NCI-H82 treated with DMSO at 0.1 percent for 48 hours (cell line): ENCODE results near the gene OR13C9.
"Not testable (repeated sequence)": the region's sequence is repeated elsewhere in the genome, so short reads cannot be mapped to it uniquely, and the experiment has no call there.

Source experiments
- DNase-seq: peaks from one replicate; lab custom pipeline; 2025; ENCODE audit not compliant: unreplicated experiment; lab: John Stamatoyannopoulos, UW

OR13C9 gene, protein sequence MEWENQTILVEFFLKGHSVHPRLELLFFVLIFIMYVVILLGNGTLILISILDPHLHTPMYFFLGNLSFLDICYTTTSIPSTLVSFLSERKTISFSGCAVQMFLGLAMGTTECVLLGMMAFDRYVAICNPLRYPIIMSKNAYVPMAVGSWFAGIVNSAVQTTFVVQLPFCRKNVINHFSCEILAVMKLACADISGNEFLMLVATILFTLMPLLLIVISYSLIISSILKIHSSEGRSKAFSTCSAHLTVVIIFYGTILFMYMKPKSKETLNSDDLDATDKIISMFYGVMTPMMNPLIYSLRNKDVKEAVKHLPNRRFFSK

GRCh38 chr9:104618104-104618503 lies at the start of gene OR13C9:
Gene OR13C9 (minus strand): TSS chr9:104618204. CDS start chr9:104618204, 0 bp downstream.
- no peak for DNase-seq

DNA sequence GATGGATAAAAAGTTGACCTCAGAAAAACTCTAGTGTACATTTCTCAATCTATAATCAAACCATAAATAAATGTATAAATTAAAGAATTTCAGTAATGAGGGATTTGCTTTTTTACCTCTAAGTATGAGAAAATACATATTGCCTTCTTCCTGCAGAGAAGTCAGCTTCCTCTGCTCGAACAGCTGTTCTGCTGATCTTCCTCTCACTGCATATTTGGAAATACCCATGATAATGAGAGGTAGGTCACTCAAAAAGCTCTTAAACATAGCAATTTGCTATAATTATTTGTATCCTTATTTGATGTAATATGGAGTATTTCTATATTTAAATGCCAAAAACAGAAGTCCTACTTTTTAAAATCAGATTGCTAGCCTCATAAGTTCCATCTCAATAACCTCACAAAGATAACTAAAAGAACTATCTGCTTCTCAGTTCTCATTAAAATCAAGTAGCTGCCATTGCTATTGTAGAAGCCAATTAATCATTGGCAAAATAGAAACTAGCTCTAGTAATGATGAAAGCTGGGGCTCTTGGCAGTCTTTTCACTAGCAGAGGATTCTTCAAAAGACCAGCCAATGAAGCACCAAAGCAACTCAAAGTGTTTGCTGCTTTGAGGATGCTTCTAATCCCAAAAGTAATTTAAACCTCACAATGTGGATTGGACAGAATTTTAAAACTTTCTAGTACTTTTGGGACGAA lies 40.6 kb upstream of the OR13C9 start:
- no peak for DNase-seq

GRCh38 chr9:104635456-104635855 lies 17.5 kb upstream of the OR13C9 start:
- DNase-seq, result no peak

- DNase-seq, result no peak
Measured at GRCh38 chr9:104633976-104634520, 16.0 kb upstream of the OR13C9 start.

- not testable (repeated sequence) for DNase-seq
Measured at GRCh38 chr9:104625964-104626363, 8.0 kb upstream of the OR13C9 start.

GRCh38 chr9:104617418-104617817 lies 586 bp downstream of the OR13C9 start:
- no peak for DNase-seq

- DNase-seq, result no peak
Measured at GRCh38 chr9:104611213-104611612, 6.8 kb downstream of the OR13C9 start.

- DNase-seq, result no peak
Measured at GRCh38 chr9:104608336-104608735, 9.7 kb downstream of the OR13C9 start.

DNA sequence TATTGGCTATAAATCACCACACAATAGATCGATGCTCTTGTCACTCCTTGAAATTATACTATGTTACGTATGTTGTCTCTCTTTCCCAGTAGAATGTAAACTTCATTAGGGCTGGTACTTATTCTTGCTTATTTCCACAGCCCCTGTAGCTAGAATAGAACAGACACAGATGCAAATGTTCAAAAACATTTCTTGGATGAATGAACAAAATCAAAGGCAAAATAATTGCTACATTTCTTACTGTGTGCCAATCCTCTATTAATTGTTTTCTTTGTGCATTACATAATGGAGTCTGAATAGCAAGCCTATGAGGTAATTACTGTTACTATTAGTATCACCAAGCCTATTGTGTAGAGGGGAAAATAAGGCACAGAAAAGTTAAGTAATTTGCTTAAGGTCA lies 11.9 kb downstream of the OR13C9 start:
- DNase-seq, result no peak

DNA sequence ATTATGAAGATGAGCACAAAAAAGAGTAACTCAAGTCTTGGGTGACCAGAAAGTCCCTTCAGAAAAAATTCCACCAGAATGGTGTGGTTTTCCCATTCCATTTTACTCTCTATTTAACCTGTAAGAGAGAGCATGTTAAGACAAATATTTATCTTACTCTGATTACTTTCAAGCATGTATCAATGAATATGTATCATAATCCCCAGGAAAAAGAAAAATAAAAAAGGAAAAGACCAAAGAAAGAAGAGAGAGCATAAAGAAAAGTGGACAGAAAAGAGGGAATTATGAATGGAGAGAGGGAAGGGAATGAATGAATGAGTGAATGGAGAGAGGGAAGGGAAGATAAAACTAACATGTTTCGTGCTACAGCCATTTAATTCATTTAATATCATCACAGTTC lies 12.5 kb downstream of the OR13C9 start, which contains the start of gene OR13C2:
OR13C2 (minus strand) TSS at position 101 of the 400 bp plus-strand sequence; CDS start at position 101, 0 bp downstream.
- DNase-seq, result not testable (repeated sequence)

- no peak for DNase-seq
Measured at GRCh38 chr9:104604801-104605200, 13.2 kb downstream of the OR13C9 start.

DNA sequence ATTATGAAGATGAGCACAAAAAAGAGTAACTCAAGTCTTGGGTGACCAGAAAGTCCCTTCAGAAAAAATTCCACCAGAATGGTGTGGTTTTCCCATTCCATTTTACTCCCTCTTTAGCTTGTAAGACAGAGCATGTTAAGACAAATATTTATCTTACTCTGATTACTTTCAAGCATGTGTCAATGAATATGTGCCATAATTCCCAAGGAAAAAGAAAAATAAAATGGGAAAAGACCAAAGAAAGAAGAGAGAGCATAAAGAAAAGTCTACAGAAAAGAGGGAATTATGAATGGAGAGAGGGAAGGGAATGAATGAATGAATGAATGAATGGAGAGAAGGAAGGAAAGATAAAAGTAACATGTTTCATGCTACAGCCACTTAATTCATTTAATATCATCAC lies 18.7 kb downstream of the OR13C9 start, which contains the start of gene OR13C5:
OR13C5 (minus strand) TSS at position 101 of the 400 bp plus-strand sequence; CDS start at position 101, 0 bp downstream.
- not testable (repeated sequence) for DNase-seq

DNA sequence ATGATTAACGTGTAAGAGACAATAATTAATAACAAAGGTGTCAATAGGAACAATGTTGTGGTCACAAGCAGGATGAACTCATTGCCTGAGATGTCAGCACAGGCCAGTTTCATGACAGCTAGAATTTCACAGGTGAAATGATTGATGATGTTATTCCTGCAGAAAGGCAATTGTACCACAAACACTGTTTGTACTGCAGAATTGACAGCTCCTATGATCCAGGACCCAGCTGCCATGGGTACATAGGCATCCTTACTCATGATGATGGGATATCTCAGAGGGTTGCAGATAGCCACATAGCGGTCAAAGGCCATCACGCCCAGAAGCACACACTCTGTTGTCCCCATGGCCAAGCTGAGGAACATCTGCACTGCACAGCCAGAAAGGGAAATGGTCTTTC lies 19.3 kb downstream of the OR13C9 start:
- DNase-seq, result not testable (repeated sequence)

DNA sequence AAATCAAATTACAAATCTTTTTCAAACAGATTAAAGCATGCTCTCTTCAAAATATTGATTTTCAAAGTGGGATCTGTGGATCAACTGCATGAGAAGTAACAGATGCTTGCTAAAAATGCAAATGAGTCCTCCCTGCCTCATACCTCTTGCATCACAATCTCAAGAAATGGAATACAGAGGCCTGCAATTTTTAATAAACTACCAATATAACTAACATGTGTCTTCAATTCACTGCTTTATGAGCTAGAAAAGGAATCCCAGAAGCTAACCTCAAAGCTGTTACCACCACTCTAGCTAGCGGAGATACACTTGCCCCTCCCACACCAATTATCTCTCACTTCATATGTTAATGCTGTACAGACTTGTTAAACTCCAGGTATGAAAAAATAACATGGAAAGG lies 28.4 kb downstream of the OR13C9 start:
- no peak for DNase-seq

GRCh38 chr9:104586496-104587180 lies 31.4 kb downstream of the OR13C9 start:
- no peak for DNase-seq

GRCh38 chr9:104580562-104580961 lies 37.4 kb downstream of the OR13C9 start:
- DNase-seq, result no peak

DNA sequence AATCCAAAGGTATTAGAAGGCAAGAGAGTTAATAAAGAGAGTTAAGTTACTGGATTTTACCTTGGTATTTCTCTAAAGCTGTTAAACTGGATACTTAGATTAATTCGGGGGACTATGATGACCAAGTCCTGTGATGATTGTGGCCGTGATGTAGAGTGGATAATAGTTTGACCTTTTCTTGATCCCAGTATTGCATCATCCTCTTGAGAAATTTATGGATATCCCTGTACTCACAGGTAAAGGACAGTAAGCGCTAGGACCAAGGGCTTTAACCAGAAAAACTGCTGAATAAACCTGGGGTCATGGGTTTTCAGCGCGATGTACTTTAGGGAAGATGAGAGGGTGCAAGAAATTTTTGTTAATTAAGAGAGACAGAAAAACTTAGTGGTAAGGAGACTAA lies 40.7 kb downstream of the OR13C9 start:
- DNase-seq, result no peak

DNA sequence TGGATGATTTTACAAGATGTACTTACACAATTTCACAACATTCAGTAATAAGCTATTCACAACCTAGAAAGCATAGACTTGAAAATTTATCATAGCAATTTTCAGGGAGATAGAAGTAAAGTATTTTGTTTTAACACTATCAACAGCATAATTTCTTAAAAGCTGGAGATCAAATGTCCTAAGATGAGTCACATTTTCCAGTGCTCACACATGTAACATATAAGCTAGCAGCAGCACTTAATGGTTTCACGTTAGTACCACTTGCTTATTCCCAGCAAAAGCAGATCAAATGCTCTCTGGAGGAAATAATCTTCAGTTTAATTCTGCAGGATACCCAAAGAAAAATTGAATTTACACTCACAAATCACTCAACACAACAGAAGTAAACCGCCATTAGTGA lies 42.5 kb downstream of the OR13C9 start:
- DNase-seq, result no peak

DNA sequence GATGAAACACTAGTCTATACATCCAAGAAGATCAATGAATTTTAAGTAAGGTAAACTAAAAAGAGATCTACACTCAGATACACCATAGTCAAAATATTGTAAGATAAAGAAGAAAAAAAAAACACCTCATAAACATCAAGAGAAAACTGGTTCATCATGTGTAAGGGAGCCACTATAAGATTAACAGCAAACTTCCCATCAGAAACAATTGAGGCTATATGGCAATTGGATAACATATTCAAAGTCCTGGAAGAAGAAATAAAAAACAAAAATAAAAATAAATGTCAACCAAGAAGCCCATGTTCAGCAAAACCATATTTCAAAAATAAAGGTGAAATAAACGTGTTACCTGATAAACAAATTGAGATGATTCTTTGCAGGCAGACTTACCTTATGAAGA lies 45.4 kb downstream of the OR13C9 start:
- no peak for DNase-seq

DNA sequence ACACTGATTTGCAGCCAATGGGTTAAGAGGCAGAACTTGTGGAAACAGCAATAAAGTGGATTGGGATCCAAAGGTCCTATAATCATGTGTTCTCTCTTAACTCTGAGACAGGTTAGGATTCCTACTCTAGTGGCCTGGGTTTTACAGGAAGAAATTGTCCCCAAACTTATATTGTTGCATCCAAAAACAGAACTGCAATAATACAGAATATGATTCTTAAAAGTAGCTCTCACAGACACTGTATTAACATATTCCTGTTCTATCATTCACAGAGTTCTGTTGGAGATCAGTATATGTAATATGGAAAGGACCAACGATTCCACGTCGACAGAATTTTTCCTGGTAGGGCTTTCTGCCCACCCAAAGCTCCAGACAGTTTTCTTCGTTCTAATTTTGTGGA lies 49.1 kb downstream of the OR13C9 start, which contains the start of gene OR13C8:
OR13C8 (plus strand) TSS at position 301 of the 400 bp plus-strand sequence; CDS start at position 301, 0 bp downstream.
- DNase-seq, result no peak
